ENCODE data around the gene HARS1.
"Not testable (repeated sequence)": the region's sequence is repeated elsewhere in the genome, so short reads cannot be mapped to it uniquely, and the experiment has no call there.

The HARS1 gene

DNA sequence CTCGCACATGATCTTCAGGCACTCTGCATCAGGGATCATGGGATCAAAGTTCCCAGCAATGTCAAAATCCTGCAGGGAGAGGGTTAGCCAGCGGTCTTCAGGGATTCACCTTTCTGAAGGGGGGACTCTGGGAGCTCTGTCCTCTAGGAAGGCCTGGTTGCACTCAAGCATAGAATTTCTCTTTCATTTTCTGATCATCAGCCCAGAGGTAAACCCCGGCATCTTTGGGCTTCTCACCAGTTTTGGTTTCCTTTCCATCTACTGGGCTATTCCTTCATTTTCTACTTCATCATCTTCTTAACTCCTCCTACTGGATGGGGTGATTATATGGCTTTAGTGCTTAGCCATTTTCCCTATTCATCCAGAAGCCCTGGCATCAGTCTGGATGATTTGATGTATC, 13.2 kb downstream of the HARS1 start:
- no peak overlapping the region for H3K4me3 ChIP-seq (ENCODE audit: low read depth, low read length)

DNA sequence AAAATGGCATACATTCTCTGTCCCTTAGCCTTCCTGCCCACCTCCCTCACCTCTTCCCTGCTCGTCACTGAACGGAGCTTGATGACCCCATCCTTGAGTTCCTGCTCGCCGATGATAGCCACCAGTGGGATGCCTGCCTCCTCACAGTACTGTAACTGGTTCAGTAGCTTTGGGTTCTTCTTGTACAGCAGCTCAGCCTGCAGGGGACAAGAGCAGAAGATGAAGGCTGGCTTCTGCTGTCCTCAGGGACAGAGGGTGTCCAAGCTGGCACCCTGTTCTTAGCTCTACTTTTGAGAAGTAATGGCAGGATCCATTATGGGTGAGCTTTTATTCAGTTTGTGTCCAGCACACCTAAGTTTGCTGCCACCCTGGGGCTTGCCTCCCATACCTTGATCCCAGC, 16.5 kb downstream of the HARS1 start:
- H3K4me3 ChIP-seq (ENCODE audit: low read depth, low read length) = no peak overlapping the region

DNA sequence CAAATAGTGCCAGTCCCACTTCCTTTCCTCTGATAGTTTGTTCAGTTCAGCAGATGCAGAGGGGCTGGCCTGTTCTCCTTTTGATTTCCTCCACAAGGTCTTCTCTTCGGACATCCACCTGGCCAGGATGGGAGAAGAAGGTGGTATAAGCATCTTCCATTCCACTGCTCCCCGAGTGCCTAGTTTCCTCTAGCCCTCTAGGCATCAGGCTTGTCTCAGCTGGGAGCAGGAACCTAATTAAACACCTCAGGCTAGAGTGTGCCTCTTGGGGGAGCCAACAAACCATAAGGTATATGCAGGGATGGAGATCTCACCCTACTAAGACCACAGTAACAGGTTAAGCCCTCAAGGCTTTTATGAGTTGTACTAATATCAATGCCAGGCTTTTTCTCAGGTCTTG, 17.0 kb downstream of the HARS1 start:
- H3K4me3 ChIP-seq (ENCODE audit: low read depth, low read length) = no peak overlapping the region

DNA sequence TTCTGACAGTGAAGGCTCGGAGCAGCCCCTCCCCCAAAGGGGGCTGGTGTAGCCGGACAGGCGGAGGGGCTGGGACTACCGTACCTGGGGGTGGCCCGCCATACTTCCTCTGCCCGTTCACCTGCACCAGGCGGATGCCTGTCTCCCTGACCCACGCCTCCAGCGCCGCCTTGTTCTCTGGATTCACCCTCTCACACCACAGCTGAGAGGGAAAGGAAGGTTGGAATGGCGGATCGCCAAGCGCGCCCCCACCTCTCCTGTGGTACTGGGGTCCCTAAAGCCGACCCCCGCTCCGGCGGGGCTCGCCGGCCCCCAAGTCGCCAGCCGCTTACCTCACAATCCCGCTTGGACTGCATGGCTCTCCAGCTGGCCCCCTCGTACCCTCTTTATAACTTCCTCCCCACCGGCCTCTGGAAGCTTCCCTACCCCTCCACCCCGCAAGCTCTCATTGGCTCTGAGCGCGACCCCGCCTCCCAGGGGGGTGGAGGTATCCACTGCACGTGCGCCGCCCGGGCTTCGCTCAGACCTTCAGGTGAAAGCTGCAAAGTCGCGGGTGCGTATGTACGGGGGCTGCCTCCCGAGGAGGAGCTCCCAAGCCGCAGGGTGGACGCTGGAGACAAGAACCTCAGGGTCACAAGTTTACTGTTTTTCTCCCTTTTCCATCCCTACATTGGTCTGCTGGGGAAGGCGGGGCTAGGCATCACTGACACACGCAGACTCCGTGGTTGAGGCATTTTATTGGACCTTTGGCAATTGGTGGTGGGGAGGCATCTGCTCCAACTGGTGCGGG, 17.8 kb downstream of the HARS1 start, which contains the start of gene DND1:
Gene DND1 (minus strand): TSS at position 390 of the 790 bp plus-strand sequence. CDS start 34 bp downstream, at position 356.
- H3K4me3 ChIP-seq (ENCODE audit: low read depth, low read length) = peak within 1 kb of the TSS; percentile 14

DNA sequence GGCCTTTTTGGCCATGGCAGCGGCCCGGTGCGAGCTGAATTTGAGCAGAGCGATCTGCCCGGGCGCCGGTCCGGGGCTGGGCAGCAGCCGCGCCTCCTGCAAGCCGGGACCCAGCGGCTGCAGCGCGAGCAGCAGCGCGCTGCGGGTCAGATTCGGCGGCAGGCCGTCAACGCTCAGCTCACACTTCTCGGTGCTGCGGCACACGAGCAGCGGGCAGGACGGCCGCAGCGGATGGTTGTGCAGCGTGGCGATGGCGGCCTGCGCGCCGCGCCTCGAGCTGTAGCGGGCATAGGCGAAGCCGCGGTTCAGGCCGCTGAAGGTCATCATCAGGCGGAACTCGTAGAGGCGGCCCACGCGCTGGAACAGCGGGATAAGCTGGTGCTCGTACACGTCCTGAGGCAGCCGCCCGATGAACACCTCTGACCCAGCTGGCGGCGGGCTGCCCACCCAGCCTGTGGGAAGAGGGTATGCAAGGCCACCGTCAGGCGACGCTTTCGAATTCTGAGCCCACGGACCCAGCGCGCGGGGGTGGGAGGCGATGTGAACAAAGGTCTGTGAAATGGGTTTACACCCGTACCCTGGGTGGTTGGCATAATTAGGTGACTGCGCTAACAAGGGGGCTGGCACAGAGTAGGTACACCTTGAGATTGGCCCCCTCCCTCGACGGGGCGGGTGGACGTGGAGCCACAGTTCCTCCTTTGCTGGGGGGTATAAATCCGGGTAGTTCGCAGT, 18.5 kb downstream of the HARS1 start:
- peak overlapping the region; percentile 14 for H3K4me3 ChIP-seq (ENCODE audit: low read depth, low read length)

DNA sequence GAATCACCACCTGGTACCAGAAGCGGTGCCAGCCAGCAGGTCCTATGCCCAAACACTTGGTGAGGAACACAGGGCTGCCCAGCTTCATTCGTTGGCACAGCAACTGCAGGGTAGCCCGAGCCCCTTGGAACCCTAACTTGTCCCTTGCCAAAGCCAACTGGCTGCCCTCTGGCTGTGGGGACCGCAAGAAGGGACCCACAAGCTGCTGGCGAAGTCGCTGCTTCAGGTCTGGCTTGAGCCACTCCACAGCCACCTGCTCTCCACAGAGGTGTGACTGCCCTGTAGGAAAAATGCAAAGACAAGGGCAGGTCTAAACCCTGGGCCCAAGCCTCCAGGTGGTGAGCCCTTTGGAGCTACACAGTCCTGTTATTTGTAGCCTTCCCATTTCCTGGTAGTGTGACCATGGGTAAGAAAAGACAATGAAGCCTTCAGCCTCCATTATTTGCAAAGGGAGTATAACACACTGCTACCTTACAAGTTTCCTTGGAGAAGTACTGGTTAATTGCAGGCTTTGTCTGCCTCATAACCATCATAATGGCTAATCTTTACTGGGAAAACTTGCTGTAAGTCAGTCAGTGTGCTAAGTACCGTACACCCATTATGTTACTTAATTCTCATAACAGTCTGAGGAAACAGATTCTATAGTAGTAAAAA, 19.6 kb downstream of the HARS1 start:
- H3K4me3 ChIP-seq (ENCODE audit: low read depth, low read length) = no peak overlapping the region

DNA sequence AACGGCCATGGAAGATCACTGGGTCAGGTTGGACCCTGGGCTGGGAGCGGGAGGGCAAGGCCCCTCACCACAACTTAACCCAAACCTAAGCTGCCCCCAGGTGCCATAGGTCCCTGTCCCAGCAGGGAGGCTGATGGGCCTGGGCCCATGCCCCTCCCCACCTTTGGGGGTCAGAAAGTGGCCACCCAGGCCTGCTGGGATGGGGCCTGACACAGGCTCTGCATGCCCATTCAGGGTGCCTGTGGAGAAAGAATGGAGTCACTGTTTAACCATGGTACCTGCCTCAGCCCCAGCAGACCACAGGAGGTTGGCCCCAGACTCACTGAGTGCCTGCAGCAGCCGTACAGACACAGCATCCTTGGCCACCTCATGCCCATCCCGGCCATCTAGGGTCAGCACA, 20.1 kb downstream of the HARS1 start:
- H3K4me3 ChIP-seq (ENCODE audit: low read depth, low read length) = not testable (repeated sequence)

DNA sequence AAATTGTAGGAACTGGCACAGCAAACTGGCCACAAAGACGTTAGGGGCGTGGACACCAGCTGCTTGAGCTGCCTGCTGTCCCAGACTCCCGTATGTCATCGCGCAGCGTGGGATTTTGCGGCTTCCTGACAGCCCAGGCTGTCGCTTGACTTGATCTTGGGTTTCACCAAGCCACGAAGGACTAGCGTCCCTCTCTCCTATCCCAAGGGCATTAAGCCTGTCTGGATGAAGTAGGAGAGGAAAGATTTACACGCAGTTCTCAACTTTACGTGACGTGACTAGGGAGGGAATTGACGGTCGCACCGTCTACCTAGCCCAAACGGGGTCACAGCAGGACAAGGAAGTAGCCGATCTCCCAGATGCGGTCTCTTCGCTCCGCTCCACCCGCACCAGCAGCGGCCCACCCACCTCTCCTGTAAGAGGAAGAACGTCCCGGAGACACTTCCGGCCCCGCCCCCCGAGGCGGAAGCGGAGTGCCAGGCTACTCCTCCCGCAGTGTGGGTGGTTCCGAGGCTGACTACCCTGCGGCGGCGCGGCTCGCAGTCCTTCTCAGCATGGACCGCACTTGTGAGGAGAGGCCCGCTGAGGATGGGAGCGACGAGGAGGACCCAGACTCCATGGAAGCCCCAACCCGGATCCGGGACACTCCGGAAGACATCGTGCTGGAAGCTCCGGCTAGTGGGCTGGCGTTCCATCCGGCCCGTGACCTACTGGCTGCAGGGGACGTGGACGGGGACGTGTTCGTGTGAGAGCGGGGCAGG, 26.6 kb downstream of the HARS1 start, which contains the start of gene WDR55:
Gene WDR55 (plus strand): TSS at position 546 of the 761 bp plus-strand sequence. CDS start 9 bp downstream, at position 555.
- H3K4me3 ChIP-seq (ENCODE audit: low read depth, low read length) = peak within 1 kb of the TSS; percentile 92

DNA sequence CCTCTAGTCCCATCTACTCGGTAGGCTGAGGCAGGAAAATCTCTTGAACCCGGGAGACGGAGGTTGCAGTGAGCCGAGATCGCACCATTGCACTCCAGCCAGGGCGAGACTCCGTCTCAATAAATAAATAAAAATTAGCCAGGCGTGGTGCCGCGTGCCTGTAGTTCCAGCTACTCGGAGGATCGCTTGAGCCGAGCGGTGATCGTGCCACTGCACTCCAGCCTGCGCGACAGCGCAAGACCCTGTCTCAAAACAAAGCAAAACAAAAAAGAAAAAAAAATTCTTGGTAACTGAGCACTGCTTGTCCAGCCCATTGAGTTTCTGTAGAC, 27.2 kb downstream of the HARS1 start:
- peak overlapping the region; percentile 92 for H3K4me3 ChIP-seq (ENCODE audit: low read depth, low read length)

DNA sequence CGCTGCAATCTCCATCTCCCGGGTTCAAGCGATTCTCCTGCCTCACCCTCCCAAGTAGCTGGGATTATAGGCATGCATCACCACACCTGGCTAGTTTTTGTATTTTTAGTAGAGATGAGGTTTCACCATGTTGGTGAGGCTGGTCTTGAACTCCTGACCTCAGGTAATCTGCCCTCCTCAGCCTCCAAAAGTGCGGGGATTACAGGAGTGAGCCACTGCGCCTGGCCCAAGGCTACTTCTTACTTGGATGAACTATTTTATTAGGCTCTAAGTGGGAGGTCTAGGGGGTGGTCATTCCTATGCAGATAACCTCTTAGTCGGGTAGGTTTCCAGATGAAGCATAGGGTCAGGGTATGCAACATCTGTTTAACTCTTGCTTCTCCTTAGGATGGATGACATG, 30.8 kb downstream of the HARS1 start:
- H3K4me3 ChIP-seq (ENCODE audit: low read depth, low read length) = not testable (repeated sequence)

DNA sequence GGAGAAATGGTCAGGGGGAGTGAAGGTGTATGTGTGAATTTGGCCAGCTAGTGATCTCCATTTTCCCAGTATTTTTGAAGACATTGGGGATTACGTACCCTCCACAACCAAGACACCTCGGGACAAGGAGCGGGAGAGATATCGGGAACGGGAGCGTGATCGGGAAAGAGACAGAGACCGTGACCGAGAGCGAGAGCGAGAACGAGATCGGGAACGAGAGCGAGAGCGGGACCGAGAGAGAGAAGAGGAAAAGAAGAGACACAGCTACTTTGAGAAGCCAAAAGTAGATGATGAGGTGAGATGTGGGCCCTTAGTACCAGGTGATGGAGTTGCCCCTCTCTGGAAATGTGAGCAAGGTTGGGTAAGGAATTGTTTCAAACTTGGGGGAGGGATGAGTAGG, 32.3 kb downstream of the HARS1 start:
- H3K4me3 ChIP-seq (ENCODE audit: low read depth, low read length) = no peak overlapping the region

DNA sequence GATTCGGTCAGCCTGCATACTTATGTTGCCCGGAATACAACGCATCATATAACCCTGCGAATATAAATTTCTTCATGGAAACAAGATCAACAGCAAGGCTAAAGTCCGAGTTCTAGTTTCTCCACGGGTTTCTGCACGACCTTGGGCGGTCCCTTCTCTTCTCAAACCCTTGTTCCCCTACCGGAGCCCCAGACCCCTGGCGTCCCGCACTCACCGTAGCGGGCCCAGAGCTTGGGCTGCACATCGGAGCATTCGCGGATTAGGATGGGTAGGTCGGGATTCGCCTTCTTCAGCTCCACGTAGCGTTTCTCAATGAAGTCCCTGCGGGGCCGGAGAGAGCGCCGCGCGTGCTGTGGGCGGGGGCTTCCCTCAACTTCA, 44.1 kb downstream of the HARS1 start:
- peak overlapping the region; percentile 74 for H3K4me3 ChIP-seq (ENCODE audit: low read depth, low read length)

DNA sequence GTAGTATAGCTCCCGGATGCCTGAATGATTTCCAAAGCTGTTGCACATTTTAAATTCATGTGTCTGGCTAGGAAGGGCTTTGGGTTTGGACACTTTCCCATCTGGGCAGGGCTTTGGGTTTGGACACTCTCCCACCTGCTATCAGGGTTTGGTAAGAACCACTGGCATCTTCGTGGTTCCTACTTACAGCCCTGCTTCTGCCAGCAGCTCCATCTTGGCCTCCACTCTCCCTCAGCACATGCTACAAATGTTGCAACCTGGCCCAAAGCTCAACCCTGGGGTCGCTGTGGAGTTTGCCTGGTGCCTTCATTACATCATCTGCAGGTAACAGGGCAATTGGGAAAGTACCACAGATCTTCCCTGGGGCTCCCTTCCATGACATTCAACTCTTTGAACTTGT, 48.5 kb downstream of the HARS1 start:
- H3K4me3 ChIP-seq (ENCODE audit: low read depth, low read length) = no peak overlapping the region

DNA sequence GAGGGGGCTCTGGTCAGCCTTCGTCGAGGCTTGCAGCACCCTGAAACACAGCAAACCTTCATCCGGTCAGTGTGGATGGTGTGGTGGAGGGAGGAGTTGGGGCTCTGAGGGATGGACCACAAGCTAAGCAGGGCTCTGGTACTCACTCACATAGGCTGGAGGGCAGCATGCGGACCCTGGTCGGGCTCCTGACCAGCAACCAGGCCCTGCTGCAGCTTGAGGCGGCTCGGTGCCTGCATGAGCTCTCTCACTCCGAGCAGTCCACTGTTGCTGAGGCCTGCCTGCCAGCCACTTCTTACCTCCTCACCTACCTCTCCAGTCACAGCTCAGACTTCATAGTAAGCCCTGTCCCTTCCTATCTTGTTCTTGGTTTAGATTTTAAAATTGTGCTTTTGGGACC, 49.5 kb downstream of the HARS1 start:
- no peak overlapping the region for H3K4me3 ChIP-seq (ENCODE audit: low read depth, low read length)

DNA sequence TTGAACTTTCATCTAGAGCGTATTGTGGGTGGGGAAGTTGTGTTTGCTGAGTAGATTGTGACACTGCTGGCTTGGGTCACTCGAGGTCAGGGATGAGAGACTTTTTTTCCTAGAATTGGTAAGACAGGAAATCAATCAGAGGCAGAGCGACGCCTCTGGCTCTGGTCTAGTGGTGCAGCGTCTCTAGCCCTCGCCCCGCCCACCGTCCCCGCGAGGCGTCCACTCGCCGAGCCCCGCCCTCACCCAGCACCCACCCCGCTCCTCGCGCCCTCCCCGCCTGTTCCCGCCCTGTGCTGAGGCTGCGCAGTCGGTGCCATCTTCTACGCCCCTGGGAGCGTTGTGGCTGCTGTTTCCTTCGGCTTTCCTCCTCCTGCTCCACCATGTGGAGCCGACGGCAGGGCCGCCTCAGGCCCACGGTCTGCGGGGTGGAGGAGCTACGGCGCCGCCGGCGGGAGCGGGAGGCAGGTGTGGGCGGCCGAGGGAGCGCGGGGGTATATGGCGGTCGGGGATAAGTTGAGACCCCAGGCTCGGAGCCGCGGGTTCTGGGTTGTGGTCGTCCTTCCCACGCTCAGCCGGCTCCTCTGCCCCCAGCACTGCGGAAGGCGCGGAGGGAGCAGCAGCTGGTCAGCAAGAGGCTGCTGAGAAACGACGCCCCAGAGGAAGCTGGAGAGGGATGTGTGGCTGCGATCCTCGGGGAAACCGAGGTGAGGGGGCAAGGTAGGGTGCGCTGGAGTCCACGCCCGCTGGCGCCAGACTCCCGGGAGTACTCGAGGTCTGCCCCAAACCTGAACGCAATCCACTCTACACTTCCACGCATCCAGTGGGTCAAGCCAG, 51.8 kb downstream of the HARS1 start, which contains the start of gene TMCO6:
Gene TMCO6 (plus strand): TSS at position 304 of the 834 bp plus-strand sequence. CDS start 77 bp downstream, at position 381.
- peak within 1 kb of the TSS; percentile 81 for H3K4me3 ChIP-seq (ENCODE audit: low read depth, low read length)

DNA sequence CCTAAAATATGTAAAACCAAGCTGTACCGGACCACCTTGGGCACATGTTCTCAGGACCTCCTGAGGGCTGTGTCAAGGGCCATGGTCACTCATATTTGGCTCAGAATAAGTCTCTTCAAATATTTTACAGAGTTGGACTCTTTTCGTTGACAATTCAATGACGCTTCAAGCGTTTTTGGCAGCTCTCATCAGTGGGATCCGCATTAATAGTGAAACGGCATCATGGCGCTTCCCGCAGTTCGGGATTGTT, 52.3 kb downstream of the HARS1 start:
- not testable (repeated sequence) for H3K4me3 ChIP-seq (ENCODE audit: low read depth, low read length)

DNA sequence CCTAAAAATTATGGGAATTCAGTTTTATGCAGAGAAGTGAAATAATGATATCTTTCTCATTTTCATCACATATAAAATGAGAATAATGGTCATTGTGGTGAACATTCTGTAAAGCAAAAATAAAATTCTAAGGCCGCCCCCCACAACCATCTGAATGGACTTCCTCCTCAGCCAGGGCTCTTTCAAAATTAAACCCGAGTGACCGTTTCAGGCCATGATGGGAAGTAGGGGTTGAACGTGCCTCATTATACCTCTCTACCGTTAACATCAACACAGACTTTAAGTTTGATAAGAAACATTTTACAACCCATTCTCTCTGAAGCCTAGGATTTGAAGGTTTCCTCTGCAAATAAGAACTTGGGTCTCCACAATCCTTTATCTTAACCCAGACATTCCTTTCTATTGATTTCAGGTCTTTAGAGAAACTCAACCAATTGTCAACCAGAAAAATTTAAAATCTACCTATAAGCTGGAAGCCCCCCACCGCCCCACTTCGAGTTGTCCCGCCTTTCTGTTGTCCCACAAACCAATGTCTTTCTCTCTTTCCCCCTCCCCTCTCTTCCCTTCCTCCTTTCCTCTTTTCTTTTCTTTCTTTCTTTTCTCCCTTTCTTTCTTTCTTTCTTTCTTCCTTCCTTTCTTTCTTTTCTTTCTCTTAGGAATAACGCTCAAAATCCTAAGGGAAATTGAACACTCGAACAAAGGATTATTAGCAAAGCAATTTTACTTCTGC, 53.6 kb downstream of the HARS1 start:
- H3K4me3 ChIP-seq (ENCODE audit: low read depth, low read length) = no peak overlapping the region

DNA sequence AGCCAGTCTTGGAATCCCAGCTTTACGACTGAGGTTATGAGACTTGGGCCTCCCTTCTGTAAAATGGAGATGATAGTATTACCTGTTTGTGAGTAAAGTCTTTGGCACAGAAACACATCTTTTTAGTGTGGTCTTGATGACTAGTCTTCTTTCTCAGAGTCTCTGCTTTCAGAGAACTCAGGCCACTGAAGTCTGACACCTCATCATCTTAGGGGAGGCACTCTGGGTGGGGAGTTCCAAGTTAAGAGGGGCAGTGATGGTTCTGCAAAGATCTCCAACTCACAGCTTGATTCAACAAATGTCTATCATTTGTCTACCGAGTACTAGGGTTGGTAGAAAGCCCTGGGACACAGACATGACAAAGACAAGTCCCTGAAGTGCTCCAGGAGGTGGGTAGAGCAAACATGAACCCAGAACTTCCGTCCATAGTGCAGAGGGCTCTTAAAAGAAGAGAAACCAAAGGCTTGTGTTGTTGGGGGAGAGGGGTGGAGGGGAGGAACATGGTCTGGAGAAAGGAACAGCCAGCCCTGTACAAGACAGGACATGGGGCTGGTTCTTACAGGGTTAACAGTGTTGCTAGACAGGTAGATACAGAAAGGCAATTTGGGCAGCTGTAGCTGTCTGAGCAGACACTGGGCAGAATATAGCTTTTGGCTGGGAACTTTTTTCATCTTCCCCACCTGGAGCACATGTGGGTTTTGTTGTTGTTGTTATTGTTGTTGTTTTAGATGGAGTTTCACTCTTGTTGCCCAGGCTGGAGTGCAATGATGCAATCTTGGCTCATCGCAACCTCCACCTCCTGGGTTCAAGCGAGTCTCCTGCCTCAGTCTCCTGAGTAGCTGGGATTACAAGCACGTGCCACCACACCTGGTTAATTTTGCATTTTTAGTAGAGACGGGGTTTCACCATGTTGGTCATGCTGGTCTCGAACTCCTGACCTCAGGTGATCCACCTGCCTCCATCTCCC, 55.6 kb downstream of the HARS1 start:
- H3K4me3 ChIP-seq (ENCODE audit: low read depth, low read length) = no peak overlapping the region

DNA sequence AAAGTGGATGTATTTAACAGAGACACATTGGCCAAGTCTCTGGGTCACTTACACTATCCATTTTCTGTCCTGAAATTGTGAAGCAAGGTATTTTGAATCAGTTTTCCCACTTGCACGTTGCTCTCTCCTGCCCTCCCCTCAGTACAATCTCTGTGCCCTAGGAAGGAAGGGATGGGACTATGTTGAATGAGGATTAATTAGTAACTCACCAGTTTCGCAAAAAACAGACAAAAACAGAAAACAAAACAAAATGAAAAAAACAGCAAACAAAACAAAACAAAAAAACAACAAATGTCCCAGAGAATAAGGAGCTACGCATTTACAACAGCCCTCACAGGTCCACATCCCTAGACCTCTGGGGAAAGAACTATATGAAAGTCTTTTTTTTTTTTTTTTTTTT, 57.1 kb downstream of the HARS1 start:
- no peak overlapping the region for H3K4me3 ChIP-seq (ENCODE audit: low read depth, low read length)
